Mucosa of descending colon (tissue), 3 donors: Measurements from ENCODE around the gene ARHGAP9. TPM values are rescaled to one million over a fixed set of nuclear protein-coding genes. Genes with fewer than 3 reads are reported as not detected.
"Not testable (repeated sequence)": the region's sequence is repeated elsewhere in the genome, so short reads cannot be mapped to it uniquely, and the experiment has no call there.

Source experiments
- ATAC-seq: fragments of 200-7000 bp; cut with Tn5 transposase; one replicate; pipeline ENCODE4 v1.9.1; 2020; ENCODE audit warnings: mild to moderate bottlenecking, moderate library complexity
- DNase-seq, 3 donors: peaks; one replicate each; pipeline ENCODE4 v3.0.0-alpha.2; 2020
- H3K36me3 ChIP-seq: fragments of 200-600 bp; one replicate; pipeline ENCODE4 v1.8.0; 2021; ENCODE audit warnings: low read depth, mild to moderate bottlenecking
- H3K4me1 ChIP-seq: fragments of 200-600 bp; one replicate; pipeline ENCODE4 v1.8.0; 2021; ENCODE audit warnings: low read depth, mild to moderate bottlenecking
- H3K4me3 ChIP-seq: fragments of 200-600 bp; one replicate; pipeline ENCODE4 v1.8.0; 2021; ENCODE audit warnings: mild to moderate bottlenecking
- H3K9me3 ChIP-seq: fragments of 200-600 bp; one replicate; pipeline ENCODE4 v1.8.0; 2021; ENCODE audit warnings: mild to moderate bottlenecking
- CTCF ChIP-seq: fragments of 200-600 bp; IDR thresholded peaks from one replicate; pipeline ENCODE4 v1.8.0; 2022; ENCODE audit warnings: antibody characterized with exemption, mild to moderate bottlenecking
- intact Hi-C, 2 donors: fragments of 100-400 bp; cut with DNase I in 1 of 2; cut with micrococcal nuclease in 1 of 2; formaldehyde crosslinking; loops; one replicate each; pipeline versions ENCODE4 v1.11.0 to v1.11.1; 2022; cut with DNase I, micrococcal nuclease
- total RNA-seq, 3 donors: library from RNA; stranded (reverse); fragmentation: NEBNext Ultra II Directional in 2 of 3; extraction: Animal tissue kit (Norgen Biotek cat#: 25700) in 2 of 3; gene quantifications; one replicate each; pipeline versions ENCODE4 v1.2.1 to v1.2.4, GENCODE V29; 2021 to 2023
- donor health status: DM: no; HTN: no; CAD: no; lungs with moderate emphysema.
- donor health status: DM: no; HTN: no; CAD: no.
- donor health status: DM: no; HTN: yes; CAD: no.

ARHGAP9 gene
- total RNA-seq, 3 donors from 2014 or later: 8.8 to 18.5 (median 15.0) TPM

- TF ChIP-seq CTCF: no peak
- Histone ChIP-seq H3K36me3 (no peaks in the 10 kb centered on the region), H3K4me1 (no peaks in the 10 kb centered on the region), H3K4me3 (no peak overlapping the region), H3K9me3 (no peaks in the 10 kb centered on the region)
- intact Hi-C loops: no loop called here
- ATAC-seq (no peak), DNase-seq (no peak)
Measured at GRCh38 chr12:57497223-57498131, 17.8 kb upstream of the ARHGAP9 start.

- DNase-seq (no peak), ATAC-seq (no peak)
- intact Hi-C loops: no loop called here
- Histone ChIP-seq H3K36me3 (no peaks in the 10 kb centered on the region), H3K4me3 (no peak overlapping the region), H3K9me3 (no peaks in the 10 kb centered on the region), H3K4me1 (no peaks in the 10 kb centered on the region)
- TF ChIP-seq CTCF: no peak
Measured at GRCh38 chr12:57496822-57497221, 17.2 kb upstream of the ARHGAP9 start.

GRCh38 chr12:57495051-57495701 lies 15.5 kb upstream of the ARHGAP9 start:
- H3K9me3 ChIP-seq, H3K36me3 ChIP-seq, H3K4me1 ChIP-seq, H3K4me3 ChIP-seq, ATAC-seq, DNase-seq, intact Hi-C loops: not testable (repeated sequence)

- intact Hi-C loops: no loop called here
- Histone ChIP-seq H3K4me1 (peaks cover 10% of the 10 kb centered on the region), H3K4me3 (no peak overlapping the region), H3K36me3 (peaks cover 3% of the 10 kb centered on the region), H3K9me3 (no peaks in the 10 kb centered on the region)
- no peak for TF ChIP-seq CTCF
- no peak for ATAC-seq
- DNase-seq: no peak
Measured at GRCh38 chr12:57491393-57492280, 12.0 kb upstream of the ARHGAP9 start.

GRCh38 chr12:57490126-57490525 lies 10.5 kb upstream of the ARHGAP9 start:
- no peaks in the 10 kb centered on the region for H3K9me3 ChIP-seq
- TF ChIP-seq CTCF: no peak
- H3K4me1 ChIP-seq: peaks cover 10% of the 10 kb centered on the region
- no peak overlapping the region for H3K4me3 ChIP-seq
- ATAC-seq (no peak), DNase-seq (peak in 1 of 3 donors; percentile 16)
- intact Hi-C loops: no loop called here
- H3K36me3 ChIP-seq: peaks cover 3% of the 10 kb centered on the region
